GM18519 (cell line): Measurements from ENCODE around the gene GJA8.
A peak's percentile ranks its signal among the peaks of the same experiment; 100 is the strongest.
"Not testable (repeated sequence)": the region's sequence is repeated elsewhere in the genome, so short reads cannot be mapped to it uniquely, and the experiment has no call there.

Experiments
- ATAC-seq: cut with Tn5 transposase; IDR thresholded peaks from one replicate; pipeline ENCODE4 v1.9.1; 2021; ENCODE audit warnings: mild to moderate bottlenecking, moderate library complexity; ENCODE audit not compliant: unreplicated experiment, low FRiP score

Gene GJA8

GRCh38 chr1:147927215-147927614, 24.6 kb downstream of the GJA8 start:
- not testable (repeated sequence) for ATAC-seq

GRCh38 chr1:147927689-147928088, 25.1 kb downstream of the GJA8 start:
- not testable (repeated sequence) for ATAC-seq

- ATAC-seq = peak; percentile 69
Observed at GRCh38 chr1:147928236-147929132, 25.9 kb downstream of the GJA8 start, which contains the start of gene GPR89B. TSS of gene GPR89B (plus strand) at chr1:147928420. CDS start at chr1:147928537, 117 bp downstream.

GRCh38 chr1:147931137-147931536, 28.5 kb downstream of the GJA8 start:
- ATAC-seq = not testable (repeated sequence)

- not testable (repeated sequence) for ATAC-seq
Observed at GRCh38 chr1:147935296-147935695, 32.7 kb downstream of the GJA8 start.

GRCh38 chr1:147940456-147940855, 37.9 kb downstream of the GJA8 start:
- not testable (repeated sequence) for ATAC-seq

GRCh38 chr1:147942563-147942962, 40.0 kb downstream of the GJA8 start:
- not testable (repeated sequence) for ATAC-seq

GRCh38 chr1:147949517-147949916, 46.9 kb downstream of the GJA8 start:
- not testable (repeated sequence) for ATAC-seq
